GM12875 (cell line): Measurements from ENCODE around the gene UGT1A7.
A peak's percentile ranks its signal among the peaks of the same experiment; 100 is the strongest.

ENCODE experiments used
- H3K4me3 ChIP-seq: one replicate; pipeline ENCODE4 v1.5.1; 2011; ENCODE audit warnings: low read depth, low read length, control low read depth
- TF ChIP-seq, protein P1 (sequence below): IDR thresholded peaks from 2 replicates; pipeline ENCODE4 v1.5.1; 2011; ENCODE audit warnings: low read depth, mild to moderate bottlenecking, control low read depth, inconsistent platforms, low read length, moderate library complexity, borderline replicate concordance; ENCODE audit not compliant: insufficient read depth

The UGT1A7 gene

DNA sequence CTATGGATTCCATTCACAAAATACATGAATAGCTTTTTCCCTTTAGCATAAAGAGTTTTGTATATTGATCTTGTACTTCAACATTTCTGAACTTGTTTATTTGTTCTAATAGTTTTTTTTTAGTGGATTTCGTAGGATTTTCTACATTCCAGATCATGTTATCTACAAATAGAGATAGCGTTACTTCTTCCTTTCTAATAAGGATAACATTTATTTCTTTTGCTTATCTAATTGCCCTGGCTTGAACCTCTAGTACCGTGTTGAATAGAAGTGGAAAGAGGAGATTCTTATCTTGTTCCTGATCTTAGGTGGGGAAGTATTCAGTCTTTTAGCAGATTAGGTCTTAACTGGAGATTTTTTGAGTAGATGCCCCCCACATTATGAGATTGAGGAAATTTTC is 20.5 kb downstream of the UGT1A7 start:
- no peak overlapping the region for H3K4me3 ChIP-seq
- TF ChIP-seq, protein P1, sequence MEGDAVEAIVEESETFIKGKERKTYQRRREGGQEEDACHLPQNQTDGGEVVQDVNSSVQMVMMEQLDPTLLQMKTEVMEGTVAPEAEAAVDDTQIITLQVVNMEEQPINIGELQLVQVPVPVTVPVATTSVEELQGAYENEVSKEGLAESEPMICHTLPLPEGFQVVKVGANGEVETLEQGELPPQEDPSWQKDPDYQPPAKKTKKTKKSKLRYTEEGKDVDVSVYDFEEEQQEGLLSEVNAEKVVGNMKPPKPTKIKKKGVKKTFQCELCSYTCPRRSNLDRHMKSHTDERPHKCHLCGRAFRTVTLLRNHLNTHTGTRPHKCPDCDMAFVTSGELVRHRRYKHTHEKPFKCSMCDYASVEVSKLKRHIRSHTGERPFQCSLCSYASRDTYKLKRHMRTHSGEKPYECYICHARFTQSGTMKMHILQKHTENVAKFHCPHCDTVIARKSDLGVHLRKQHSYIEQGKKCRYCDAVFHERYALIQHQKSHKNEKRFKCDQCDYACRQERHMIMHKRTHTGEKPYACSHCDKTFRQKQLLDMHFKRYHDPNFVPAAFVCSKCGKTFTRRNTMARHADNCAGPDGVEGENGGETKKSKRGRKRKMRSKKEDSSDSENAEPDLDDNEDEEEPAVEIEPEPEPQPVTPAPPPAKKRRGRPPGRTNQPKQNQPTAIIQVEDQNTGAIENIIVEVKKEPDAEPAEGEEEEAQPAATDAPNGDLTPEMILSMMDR, result no peak

DNA sequence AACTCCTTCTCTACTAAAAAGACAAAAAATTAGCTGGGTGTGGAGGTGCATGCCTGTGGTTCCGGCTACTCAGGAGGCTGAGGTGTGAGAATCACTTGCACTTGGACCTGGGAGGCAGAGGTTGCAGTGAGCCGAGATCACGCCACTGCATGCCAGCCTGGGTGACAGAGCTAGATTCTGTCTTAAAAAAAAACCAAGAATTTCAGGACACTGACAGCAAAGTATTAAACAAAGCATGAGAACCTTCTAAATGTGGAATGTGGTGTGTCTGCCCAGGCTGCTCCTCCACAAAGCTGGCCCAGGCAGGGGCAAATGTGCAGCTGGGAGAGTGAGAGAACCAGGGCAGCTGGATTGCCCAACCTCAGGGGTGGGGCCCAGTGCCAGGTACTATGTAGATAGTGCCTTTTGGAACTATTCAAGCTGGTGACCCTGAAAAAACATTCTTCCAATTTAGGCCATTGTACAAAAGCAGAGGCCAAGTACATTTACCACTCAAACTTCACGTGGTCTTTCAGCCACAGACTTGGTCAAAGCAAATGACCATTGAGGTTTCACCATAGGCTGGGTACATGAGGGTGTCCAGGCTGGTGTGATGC is 24.3 kb downstream of the UGT1A7 start:
- H3K4me3 ChIP-seq, result no peak overlapping the region
- TF ChIP-seq, protein P1, result no peak

DNA sequence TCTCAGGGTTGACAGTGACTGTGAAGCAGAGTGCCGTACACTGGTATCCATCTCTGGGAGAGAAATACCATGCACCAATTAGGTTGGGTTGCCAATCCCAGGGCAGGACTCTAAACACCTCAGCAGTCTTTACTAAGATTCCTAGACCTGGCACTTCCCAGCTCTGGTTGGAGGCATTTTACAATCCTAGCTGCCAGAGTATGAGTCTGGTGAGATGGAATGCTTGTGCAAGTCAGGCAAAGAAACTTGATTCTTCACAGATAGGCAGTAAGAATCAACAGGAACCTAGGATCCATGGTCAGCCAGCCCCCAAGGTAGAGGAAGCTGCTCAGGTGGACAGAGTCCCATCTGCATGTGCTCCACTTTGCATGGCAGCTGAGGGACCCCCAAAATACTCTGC is 25.0 kb downstream of the UGT1A7 start:
- TF ChIP-seq, protein P1, result no peak
- no peak overlapping the region for H3K4me3 ChIP-seq

DNA sequence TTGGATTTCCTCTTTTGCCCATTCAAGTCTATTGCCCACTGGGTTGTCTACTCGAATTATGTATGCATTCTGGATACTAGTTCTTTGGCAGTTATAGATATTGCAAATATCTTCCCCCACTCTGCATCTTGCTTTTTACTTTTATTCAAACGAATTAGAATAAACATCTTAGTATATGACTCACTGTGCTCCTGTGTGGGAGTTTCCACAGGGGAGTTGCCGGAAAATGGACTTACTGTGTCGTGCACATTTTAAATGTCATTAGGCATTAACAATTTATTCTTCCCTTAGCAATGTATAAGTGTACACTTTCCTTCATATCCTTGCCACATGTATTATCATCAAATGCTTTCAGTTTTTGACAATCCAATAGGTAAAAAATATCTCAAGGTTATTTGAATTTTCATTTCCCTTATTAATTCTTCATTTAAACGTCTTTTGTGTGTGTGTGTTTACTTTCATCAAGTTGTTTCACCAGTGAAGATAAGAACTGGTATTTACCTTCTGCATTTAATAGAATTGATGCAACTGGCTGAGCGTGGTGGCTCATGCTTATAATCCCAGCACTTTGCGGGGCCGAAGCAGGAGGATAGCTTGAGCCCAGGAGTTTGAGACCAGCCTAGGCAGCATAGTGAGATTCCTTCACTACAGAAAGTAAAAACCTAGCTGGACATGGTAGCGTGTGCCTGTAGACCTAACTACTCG is 26.4 kb downstream of the UGT1A7 start:
- H3K4me3 ChIP-seq, result no peak overlapping the region
- TF ChIP-seq, protein P1, result no peak

DNA sequence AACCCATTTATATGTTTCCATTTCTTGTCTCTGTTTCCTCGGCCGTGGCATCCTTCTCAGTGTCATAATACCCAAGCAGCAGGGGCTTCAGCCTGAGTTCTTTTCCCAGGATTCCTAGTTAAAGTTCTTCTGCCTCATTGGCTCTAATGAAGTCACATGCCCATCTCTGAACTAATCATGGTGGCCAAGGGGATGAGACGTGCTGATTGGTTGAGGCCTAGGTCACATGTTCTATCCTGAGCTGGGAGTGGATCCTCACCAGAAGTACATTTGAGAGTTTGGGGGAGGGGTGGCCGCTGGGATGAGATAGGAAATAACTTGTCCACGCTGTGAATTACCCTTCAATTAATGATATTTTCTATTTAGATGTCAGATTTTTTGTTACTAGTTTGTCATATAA is 27.2 kb downstream of the UGT1A7 start:
- TF ChIP-seq, protein P1, result no peak
- no peak overlapping the region for H3K4me3 ChIP-seq

DNA sequence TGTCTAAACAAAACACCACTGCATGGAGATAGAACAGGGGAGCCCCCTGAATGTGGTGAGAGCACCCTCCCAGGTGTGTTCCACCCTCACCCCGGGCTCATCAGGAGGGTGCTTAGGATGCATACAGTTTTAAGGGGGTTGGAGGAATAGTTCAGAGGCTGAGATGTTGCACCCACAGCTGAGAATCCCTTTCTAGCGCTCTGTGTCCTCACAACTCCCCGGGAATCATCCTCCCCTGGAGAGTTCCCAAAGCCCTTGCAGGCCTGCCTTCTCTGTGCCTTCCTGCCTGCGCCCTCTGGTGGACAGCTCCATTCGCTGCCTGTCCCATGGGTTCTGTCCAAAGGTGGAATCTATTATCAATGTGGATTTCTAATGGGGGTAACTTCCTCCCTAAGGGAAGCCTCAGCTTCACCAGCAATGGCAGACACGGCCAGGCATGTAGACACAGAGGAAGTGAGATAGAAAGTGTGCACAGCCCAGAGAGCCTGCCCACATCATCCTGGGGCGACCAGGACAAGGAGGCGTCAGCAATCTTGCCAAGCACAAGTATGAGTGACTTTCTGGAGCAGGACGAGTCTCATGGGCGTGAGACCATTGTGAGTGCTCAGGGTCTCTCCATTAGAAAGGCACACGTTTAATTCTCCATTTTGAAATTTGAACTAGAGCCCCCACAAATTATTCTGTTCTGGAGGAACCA is 29.8 kb downstream of the UGT1A7 start:
- no peak overlapping the region for H3K4me3 ChIP-seq
- TF ChIP-seq, protein P1, result peak; percentile 93
